GM19463 (cell line): Measurements from ENCODE around the gene PPFIA4.

Experiments used
- ATAC-seq: cut with Tn5 transposase; IDR thresholded peaks from one replicate; pipeline ENCODE4 v1.9.1; 2021; ENCODE audit warnings: mild to moderate bottlenecking, moderate library complexity; ENCODE audit not compliant: unreplicated experiment

PPFIA4 gene

DNA sequence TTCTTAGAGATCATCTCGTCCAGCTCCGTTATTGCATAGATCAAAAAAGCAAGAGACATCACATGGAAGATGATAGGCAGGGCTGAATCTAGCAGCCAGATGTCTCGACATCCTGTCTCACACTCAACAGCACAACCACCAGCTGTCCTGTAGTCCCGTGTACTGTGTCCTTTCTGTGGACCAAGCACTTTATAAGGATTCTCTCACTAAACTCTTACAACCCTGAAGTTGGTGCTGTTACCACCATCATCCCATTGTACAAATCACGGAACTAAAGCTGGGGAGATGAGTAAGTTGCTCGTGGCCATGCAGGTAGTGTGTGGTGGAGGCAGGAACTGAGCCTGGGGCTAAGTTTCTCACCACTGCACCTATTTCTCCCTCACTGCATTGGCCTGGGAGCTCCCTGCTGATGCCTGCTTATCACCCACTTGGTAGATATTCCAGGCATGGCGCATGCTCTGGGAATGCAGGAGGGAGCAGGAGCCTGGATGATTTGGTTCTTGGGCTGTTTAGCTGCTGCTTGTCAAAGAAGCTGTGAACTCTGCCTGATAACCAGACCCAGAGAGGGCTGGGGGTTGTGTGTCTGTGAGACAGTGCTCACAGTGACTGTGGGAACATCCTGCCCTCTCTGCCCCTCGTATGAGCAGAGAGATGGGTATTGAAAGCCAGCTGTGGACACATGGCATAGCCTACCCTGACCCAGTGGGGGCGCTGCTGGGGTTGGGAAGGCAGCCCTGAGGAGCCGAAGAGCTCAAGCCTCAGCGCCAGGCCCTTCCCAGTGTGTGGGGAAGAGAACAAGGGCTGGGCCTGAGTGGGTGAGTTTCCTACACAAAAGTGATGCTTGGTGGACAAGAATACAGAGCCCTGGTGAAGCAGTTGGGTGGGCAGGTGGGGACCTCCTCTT lies 13.6 kb downstream of the PPFIA4 start:
- ATAC-seq: no peak

DNA sequence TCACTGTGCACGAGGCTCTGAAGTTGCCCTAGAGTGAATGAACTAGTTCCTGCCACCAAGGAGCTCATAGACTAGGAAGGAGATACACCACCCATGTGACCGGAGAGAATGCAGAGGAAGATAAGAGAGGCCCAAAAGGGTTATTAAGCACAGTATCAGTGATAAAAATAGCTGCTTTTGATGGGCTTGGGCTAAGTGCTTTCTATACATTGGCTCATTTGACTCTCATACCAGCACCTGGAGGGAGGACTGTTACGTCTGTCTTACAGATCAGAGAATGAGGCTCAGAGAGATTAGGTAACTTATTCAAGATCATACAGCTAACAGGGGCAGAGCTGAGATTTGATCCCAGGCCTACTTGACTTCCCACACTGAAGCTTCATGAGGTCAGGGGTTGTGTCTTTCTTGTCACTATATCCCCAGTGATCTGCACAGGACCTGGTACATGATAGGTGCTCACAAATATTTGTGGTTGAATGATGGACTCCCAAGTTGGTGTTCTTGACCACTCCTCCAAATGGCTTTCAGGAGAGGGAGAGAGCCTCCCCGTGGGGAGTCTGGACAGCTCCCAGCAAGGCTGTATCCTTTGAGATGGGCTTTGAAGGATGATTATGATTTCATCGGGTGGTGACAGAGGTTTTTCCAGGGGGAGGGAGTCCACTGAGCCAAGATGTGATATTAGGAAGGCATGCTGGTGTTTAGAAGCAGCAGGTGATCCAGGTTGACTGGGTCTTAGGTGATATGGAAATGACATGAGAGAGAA lies 14.4 kb downstream of the PPFIA4 start:
- no peak for ATAC-seq

DNA sequence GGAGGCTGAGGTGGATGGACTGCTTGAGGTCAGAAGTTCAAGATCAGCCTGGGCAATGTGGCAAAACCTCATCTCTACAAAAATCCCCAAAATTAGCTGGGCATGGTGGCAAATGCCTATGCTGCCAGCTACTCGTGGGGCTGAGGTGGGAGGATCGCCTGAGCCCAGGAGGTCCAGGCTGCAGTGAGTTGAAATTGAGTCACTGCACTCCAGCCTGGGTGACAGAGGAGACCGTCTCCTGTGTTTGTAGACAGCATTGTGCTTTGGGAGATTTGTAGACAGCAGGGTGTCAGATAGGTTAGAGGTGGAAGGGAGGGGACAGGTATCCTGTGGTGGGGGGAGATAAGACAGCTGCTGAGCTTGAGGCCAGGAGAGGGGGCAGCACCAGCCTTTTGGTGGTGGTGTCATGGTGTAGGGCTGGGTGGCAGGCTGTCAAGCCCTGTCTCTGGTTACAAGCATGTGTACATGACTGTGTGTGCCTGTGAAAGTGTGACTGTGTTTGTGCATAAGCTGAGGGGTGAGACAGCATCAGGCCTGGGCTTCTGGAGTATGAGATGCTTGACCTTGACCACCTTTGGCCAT lies 15.2 kb downstream of the PPFIA4 start:
- ATAC-seq: no peak

DNA sequence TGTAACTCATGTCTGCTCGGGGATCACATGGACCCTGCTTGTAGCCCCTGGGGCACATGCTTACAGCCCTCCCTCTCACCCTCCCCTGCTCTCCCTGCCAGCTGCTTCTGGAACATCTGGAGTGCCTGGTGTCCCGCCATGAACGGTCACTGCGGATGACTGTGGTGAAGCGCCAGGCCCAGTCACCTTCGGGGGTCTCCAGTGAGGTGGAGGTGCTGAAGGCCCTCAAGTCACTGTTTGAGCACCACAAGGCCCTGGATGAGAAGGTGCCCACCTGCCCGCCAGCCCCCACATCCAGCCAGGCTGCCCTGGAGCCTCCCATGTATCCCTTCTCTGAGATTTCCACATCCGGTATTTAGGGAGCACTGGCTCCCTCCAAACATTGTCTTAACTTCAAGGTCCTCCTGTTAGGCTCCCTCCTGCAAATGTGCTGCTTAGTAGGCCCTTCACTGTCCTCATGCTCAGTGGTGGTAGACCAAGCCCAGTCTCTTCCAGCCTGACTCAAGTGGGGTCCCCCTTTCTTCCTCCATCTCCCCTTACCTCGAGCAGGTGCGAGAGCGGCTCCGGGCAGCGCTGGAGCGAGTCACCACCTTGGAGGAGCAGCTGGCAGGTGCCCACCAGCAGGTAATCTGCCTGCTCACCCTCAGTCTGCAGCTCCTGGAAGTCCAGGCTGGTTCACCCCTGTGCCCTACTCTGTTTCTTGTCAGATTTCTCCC lies 17.7 kb downstream of the PPFIA4 start:
- no peak for ATAC-seq

DNA sequence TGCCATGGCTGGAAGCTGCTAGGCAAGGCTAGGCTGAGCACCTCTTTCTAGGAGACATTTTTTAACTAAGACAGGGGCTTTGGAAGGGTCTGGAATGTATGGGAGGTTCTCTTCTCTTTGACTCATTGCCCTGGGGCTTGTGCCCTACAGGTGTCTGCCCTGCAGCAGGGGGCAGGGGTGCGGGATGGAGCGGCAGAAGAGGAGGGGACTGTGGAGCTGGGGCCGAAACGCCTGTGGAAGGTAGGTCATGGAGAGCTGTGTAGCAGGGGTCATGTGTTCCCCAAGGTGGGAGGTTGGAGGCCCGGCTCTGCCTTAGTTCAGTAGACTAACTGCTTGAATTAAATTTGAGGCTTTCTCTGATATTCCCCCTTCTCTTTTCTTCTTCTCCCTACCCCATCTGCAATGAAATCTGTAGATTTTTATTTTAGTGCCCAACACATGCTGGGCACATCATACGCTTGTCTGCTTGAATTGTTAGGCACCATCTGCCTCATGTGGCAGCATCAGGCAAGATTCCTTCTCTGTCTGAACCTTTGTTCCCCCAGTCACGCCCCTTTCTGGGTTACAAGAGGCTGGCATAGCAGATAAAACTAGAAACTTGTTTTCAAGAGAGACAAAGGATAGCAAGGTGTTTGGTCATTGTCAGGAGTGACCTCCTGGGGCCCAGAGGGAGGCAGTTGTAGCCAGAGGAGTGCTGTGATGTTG lies 18.4 kb downstream of the PPFIA4 start:
- no peak for ATAC-seq

DNA sequence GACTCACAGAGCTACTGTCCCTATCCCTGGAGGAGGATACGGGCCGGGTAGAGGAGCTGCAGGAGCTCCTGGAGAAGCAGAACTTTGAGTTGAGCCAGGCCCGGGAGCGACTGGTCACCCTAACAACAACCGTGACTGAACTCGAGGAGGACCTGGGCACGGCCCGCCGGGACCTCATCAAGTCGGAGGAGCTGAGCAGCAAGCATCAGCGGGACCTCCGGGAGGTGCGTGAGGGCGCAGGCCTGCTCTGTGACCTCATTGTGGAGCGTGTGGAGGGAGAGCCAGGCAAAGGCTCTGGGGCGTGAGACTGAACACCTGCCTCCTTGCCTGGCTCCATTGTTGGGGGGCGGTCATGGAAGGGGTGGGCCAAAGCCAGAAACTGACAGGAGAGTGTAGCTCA lies 19.0 kb downstream of the PPFIA4 start:
- ATAC-seq: no peak

DNA sequence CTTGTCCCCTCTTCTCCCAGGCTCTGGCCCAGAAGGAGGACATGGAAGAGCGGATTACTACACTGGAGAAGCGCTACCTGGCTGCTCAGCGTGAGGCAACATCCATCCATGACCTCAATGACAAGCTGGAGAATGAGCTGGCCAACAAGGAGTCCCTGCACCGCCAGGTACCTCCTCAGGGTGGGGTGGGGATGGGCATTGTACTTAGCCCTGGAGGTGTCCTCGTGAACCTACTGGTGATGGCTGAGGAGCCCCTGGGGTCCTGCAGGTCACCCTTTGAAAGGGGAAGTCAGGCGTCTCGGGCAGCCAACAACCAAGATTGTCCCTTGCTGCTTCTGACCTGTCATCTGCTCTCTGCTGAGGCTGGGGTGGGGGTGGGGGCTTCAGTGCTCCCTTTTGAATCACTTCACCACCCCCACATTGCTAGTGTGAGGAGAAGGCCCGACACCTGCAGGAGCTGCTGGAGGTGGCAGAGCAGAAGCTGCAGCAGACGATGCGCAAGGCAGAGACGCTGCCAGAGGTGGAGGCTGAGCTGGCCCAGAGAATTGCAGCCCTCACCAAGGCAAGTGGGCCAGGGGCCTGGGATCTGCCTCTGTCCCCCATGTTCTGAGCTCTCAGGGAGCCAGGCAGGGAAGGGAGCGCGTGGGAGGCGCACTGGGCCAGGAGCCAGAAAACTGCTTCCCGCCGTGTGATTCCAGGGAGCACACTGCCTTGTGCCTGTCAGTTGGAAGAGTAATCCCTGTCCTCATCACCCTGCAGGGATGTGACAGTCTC lies 19.7 kb downstream of the PPFIA4 start:
- ATAC-seq: no peak

DNA sequence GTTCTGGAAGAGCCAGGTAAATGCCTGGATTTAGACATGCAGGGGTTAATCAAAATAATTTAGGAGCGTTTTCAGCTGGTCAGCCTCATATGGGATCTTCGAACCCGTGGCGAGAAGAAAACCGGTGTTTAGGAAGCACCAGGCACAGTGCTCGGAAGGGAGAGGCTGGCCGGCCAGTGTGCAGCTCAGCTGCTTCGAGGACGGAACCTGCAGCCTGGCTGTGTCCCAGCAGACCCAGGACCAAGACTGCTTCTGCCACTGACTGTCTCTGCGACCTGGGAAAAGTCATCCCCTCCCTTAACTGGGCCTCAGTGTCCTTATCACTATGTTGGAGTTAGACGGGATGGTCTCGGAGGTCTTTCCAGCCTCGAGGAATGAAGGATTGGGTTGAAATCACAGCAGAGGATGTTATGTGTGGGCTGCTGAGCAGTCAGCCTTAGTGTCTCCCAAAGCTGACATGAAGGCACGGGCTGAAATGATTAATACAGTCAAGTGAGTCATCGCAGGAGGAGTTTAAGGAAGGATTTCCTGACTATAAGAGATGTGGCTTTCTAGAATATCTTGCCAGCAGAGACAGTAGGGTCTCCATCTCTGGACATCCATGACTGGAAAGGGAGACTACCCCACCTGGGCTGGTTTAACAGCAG lies 20.8 kb downstream of the PPFIA4 start:
- no peak for ATAC-seq

DNA sequence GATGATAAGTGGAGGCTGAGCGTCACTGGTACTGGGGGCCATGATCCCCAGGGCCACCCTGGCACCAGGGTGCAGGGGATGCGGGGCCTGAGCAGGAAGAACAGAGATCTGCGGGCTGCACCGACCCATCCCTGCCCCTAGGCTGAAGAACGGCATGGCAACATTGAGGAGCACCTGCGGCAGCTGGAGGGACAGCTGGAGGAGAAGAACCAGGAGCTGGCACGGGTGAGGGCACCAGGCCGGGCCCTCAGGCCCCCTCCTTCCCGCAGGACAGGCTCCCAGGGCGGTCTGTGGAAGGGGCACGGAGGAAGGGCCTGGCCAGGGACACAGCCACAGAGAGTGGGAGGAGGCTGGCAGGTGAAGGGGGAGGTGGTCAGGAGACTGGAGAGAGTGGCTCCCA lies 21.8 kb downstream of the PPFIA4 start:
- no peak for ATAC-seq

DNA sequence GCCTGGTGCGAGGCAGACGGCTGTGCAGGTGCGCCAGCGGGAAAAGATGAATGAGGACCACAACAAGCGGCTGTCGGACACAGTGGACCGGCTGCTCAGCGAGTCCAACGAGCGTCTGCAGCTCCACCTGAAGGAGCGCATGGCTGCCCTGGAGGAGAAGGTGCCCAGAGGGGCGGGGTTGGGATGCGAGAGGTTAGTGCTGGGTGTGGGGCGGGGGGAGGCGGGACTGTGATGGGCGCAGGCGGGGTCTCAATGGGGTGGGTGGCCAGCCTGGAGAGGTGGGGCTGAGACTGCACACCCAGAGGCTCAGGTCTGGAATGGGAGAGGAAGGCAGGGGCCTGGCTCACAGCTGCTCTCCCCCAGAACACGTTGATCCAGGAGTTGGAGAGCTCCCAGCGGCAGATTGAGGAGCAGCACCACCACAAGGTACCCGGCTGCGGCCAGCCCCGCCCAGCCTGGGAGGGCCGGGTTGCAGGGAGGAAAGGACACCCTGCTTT lies 22.3 kb downstream of the PPFIA4 start:
- ATAC-seq: no peak

DNA sequence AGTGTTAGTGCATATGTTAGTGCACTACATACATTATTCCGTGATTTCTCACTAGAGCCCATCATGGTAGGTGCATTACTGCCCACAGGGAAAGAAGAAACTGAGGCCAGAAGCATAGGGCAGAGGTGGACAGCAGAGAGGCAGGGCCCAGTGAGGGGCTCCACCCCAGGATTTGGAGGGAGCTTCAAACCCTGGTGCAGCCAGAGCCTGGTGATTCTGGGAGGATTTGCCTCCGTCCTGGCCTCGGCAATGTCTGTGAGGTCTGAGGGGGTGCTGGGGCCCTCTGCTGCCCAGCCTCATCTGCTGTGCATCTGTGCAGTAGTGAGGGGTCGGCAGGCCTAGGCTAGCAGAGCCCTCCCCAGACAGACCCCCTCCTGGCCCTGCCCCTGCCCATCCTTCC lies 22.8 kb downstream of the PPFIA4 start:
- ATAC-seq: no peak

DNA sequence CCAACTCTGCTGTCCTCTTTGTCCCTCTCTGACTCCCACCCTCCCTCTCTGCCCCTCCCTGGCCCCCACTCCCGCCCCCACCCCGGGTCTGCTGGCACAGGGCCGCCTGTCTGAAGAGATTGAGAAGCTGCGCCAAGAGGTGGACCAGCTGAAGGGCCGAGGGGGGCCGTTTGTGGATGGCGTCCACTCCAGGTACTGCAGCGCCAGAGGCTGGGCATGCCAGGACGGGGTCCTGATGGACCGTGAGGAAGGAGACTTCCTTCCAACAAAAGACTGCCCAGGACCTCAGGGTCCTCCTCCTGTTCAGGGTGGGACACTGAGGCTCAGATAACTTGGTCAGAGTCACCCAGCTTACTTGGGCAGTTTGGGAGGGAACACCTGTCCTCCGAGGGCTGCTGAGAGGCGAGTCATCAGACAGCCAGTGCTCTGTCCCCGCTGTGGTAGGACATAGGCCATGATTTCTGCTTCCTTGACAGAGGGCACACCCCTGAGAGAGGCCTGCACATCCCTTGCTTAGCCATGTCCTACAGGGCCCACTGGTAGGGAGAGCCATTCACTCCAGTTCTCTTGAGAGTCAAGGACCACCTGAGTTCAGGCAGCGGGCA lies 23.4 kb downstream of the PPFIA4 start:
- ATAC-seq: no peak

DNA sequence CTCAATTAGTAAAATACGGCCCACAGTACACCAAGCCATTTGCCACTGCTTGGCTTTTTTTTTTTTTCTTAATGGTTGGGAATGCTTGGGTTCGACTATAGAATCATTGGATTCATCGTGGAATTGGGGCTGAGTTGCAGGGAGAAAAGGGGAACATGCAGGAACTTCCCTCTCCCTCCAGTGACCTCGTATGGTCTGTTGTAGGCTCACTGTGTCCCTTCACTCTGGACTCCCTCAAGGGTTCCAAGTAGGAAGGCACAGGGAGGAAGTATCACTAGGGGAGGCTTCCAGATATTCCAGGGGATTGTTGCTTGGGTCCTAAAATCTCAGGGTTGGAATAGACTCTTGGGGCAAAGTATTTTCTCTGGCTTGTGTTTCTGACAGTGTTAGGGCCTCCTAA lies 24.5 kb downstream of the PPFIA4 start:
- ATAC-seq: no peak

DNA sequence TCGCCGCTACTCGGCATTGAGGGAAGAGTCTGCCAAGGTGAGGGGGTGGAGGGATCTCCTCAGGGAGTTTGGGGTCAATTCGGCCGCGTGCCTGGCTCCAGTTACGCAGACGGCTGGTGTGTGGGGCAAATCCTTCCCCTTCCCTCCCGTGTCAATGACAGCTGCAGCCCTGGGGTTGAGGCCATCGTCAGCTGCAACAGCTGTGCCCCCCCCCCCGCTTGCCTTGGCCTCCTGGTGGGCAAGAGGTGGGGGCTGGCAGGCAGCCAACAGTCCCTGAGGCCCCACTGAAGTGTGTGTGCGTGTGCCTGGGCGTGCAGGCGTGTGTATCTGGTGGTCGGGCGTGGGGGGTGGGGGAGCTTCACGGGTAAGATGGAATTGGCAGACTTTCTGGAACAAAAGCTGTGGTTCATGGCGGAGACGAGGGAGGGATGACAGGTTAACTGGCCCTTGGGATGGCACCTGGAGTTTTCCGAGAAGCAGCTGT lies 25.6 kb downstream of the PPFIA4 start:
- no peak for ATAC-seq

DNA sequence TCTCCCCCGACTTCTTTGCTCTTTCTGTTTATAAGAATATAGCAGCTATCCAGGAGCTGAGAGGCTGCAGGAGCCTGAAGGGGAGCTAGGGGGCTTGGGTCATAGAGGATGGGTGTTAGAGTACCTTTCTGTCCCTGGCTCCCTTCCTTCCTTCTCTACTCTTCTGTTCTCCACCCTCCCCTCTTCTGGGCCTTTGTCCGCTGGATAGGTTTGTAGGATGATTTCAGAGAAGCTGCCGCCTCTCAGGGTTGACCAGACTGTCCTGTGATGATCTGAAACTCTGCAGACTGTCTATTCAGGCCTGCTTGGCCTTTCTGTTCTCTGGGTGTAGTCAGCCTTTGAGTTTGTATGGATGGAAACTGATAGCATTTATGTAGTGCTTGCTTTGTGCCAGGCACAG lies 26.3 kb downstream of the PPFIA4 start:
- ATAC-seq: no peak

DNA sequence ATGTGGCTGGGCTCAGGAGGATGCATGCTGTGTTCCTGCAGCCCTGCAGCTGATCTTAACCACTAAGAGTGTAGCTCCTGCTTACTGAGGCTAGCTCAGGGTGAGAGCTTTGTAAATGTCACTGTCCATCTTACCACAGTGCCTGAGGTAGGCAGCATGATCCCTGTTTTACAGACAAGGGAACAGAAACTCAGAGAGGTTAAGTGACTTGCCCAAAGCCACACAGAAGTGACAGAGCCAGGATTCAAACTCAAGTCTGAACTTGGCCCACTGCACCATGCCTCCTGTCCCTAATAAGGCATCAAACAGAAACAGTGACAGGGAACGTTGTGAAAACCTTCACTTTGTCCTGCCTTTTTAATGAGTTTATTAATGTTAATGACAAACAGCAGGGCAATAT lies 27.9 kb downstream of the PPFIA4 start:
- ATAC-seq: no peak

DNA sequence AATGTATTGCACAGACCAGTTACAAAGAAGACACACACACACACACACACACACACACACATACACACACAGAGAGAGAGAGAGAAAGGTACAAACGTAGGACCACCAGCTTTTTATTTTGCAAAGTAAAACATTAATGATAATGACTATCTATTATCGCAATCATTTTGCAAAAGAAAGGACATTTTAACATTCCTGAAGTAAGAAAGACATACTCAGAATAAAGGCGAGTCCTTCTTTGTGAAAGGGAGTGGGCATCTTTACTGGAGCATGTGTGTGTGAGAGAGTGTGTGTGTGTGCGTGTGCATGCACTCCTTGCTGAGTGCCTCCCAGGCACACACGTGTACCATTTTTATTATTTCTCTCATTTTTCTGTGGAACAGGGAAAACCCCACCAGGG lies 28.4 kb downstream of the PPFIA4 start:
- no peak for ATAC-seq

DNA sequence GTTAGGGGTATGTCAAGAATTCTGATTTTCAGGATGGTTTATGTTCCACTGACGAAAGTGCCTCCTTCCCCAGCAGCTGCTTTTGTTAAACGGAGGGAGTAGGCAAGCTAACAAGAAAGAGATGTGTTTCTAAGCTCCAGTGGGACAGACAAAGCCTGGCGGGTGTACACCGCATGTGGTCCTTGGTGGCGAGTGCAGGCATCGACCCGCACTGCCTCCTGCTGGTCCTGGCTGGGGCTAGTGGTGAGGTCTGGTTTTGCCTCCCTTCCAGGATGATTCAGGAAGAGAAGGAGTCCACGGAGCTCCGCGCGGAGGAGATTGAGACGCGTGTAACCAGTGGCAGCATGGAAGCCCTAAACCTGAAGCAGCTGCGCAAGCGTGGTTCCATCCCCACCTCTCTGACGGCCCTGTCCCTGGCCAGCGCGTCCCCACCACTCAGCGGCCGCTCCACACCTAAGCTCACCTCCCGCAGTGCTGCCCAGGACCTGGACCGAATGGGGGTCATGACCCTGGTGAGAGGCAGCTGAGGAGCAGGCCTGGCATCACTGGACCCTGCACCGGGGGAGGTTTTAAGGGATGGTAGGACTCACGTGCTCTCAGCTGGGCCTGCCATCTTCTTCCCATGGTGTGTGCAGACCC lies 29.0 kb downstream of the PPFIA4 start:
- no peak for ATAC-seq
